ENCODE data around the gene FAM209B. TPM values are rescaled to one million over a fixed set of nuclear protein-coding genes. Genes with fewer than 3 reads are reported as not detected.

FAM209B gene
- polyA plus RNA-seq, 1 donor from 2014 or later: 1.1 TPM

DNA sequence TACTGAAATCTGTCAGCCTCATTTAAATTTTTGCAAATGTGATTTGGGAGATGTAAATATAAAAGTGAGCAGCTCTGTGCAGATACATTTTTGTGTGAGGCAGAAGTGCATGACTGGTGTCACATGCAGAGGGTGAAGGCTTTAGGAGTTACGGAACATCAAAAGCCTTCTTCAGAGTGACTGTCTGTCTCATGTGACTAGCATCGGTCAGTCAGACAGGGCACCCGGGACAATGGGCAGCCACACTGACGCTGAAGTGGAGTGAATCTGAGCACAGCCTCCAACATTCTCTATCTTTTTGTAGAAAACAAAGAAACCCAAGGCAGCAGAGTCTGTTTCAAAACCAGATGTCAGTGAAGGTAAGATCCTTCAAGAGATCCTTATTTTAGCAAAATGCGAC lies 16.4 kb upstream of the FAM209B start:
- Histone ChIP-seq H3K9me3 (ENCODE audit: low read length) (no peaks in the 10 kb centered on the region), H3K9ac (ENCODE audit: low read length) (no peak overlapping the region)

DNA sequence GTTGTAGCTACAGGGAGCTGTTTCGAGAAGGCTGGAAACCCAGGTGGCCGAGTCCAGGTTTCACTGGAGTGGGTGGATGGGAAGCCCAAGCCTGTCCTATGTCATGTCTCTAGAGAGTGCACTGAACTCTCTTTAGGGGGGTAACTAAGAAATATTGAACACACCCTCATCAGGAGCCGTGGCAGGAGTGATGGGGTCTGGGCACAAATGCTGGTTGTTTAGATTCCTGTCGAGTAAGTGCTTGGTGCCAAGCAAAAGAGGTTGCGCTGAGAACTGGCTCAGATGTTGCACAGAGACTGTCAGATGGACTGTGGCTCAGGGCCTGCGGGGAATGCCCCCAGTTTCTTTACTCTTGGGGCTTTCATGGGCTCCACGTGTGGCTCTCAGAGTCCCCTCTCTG lies 15.8 kb upstream of the FAM209B start:
- Histone ChIP-seq H3K9me3 (ENCODE audit: low read length) (no peaks in the 10 kb centered on the region), H4K20me1 (ENCODE audit: insufficient read depth) (no peaks in the 10 kb centered on the region), H3K9me2 (ENCODE audit: insufficient read depth, low read length) (no peaks in the 10 kb centered on the region), H3K27me3 (ENCODE audit: insufficient read depth, low read depth, low read length) (no peaks in the 10 kb centered on the region), H3K4me2 (ENCODE audit: low read length) (no peak overlapping the region), H3K27ac (ENCODE audit: low read length) (no peak overlapping the region), H3K9ac (ENCODE audit: low read length) (no peak overlapping the region), H2AFZ (ENCODE audit: low read depth, low read length) (no peak overlapping the region), H3K79me2 (replicated peaks; ENCODE audit: insufficient read depth, low read length) (no peaks in the 10 kb centered on the region), H3F3A (ENCODE audit: insufficient read depth, low read length, poor library complexity, severe bottlenecking) (no peaks in the 10 kb centered on the region), H3K36me3 (ENCODE audit: insufficient read depth, low read length) (peaks cover 14% of the 10 kb centered on the region), H3K4me3 (ENCODE audit: low read length) (no peak overlapping the region)
- TF ChIP-seq EP300 (conservative IDR thresholded peaks at IDR 0.05; ENCODE audit: poor library complexity, severe bottlenecking) (no peak), POLR2AphosphoS5 (IDR thresholded peaks at IDR 0.05) (no peak), SMC3 (conservative IDR thresholded peaks at IDR 0.05; ENCODE audit: poor library complexity) (no peak), EZH2 (IDR thresholded peaks at IDR 0.05; ENCODE audit: borderline replicate concordance, insufficient read depth, low read length, poor library complexity, severe bottlenecking) (no peak), RAD21 (conservative IDR thresholded peaks at IDR 0.05) (no peak), MXI1 (conservative IDR thresholded peaks at IDR 0.05; ENCODE audit: poor library complexity, severe bottlenecking) (no peak), TAF1 (IDR thresholded peaks at IDR 0.05; ENCODE audit: low read depth) (no peak)
- TF ChIP-seq, protein P1, sequence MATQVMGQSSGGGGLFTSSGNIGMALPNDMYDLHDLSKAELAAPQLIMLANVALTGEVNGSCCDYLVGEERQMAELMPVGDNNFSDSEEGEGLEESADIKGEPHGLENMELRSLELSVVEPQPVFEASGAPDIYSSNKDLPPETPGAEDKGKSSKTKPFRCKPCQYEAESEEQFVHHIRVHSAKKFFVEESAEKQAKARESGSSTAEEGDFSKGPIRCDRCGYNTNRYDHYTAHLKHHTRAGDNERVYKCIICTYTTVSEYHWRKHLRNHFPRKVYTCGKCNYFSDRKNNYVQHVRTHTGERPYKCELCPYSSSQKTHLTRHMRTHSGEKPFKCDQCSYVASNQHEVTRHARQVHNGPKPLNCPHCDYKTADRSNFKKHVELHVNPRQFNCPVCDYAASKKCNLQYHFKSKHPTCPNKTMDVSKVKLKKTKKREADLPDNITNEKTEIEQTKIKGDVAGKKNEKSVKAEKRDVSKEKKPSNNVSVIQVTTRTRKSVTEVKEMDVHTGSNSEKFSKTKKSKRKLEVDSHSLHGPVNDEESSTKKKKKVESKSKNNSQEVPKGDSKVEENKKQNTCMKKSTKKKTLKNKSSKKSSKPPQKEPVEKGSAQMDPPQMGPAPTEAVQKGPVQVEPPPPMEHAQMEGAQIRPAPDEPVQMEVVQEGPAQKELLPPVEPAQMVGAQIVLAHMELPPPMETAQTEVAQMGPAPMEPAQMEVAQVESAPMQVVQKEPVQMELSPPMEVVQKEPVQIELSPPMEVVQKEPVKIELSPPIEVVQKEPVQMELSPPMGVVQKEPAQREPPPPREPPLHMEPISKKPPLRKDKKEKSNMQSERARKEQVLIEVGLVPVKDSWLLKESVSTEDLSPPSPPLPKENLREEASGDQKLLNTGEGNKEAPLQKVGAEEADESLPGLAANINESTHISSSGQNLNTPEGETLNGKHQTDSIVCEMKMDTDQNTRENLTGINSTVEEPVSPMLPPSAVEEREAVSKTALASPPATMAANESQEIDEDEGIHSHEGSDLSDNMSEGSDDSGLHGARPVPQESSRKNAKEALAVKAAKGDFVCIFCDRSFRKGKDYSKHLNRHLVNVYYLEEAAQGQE (IDR thresholded peaks at IDR 0.05; ENCODE audit: borderline replicate concordance): no peak
- TF ChIP-seq, protein P2, sequence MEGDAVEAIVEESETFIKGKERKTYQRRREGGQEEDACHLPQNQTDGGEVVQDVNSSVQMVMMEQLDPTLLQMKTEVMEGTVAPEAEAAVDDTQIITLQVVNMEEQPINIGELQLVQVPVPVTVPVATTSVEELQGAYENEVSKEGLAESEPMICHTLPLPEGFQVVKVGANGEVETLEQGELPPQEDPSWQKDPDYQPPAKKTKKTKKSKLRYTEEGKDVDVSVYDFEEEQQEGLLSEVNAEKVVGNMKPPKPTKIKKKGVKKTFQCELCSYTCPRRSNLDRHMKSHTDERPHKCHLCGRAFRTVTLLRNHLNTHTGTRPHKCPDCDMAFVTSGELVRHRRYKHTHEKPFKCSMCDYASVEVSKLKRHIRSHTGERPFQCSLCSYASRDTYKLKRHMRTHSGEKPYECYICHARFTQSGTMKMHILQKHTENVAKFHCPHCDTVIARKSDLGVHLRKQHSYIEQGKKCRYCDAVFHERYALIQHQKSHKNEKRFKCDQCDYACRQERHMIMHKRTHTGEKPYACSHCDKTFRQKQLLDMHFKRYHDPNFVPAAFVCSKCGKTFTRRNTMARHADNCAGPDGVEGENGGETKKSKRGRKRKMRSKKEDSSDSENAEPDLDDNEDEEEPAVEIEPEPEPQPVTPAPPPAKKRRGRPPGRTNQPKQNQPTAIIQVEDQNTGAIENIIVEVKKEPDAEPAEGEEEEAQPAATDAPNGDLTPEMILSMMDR (IDR thresholded peaks at IDR 0.05; ENCODE audit: poor library complexity, severe bottlenecking): no peak

More for the DNA sequence above, 16.4 kb upstream of the FAM209B start:
- no peak for TF ChIP-seq EP300 (conservative IDR thresholded peaks at IDR 0.05; ENCODE audit: poor library complexity, severe bottlenecking)
- TF ChIP-seq TAF1 (IDR thresholded peaks at IDR 0.05; ENCODE audit: low read depth): no peak
- TF ChIP-seq SMC3 (conservative IDR thresholded peaks at IDR 0.05; ENCODE audit: poor library complexity): no peak
- TF ChIP-seq EZH2 (IDR thresholded peaks at IDR 0.05; ENCODE audit: borderline replicate concordance, insufficient read depth, low read length, poor library complexity, severe bottlenecking): no peak
- TF ChIP-seq RAD21 (conservative IDR thresholded peaks at IDR 0.05): no peak
- no peak for TF ChIP-seq POLR2AphosphoS5 (IDR thresholded peaks at IDR 0.05)
- TF ChIP-seq, protein P2 (IDR thresholded peaks at IDR 0.05; ENCODE audit: poor library complexity, severe bottlenecking): no peak
- no peak for TF ChIP-seq MXI1 (conservative IDR thresholded peaks at IDR 0.05; ENCODE audit: poor library complexity, severe bottlenecking)
- TF ChIP-seq, protein P1 (IDR thresholded peaks at IDR 0.05; ENCODE audit: borderline replicate concordance): no peak
- Histone ChIP-seq H3K9me2 (ENCODE audit: insufficient read depth, low read length) (no peaks in the 10 kb centered on the region), H4K20me1 (ENCODE audit: insufficient read depth) (no peaks in the 10 kb centered on the region), H3K36me3 (ENCODE audit: insufficient read depth, low read length) (peaks cover 14% of the 10 kb centered on the region), H3K4me3 (ENCODE audit: low read length) (no peak overlapping the region), H3K27me3 (ENCODE audit: insufficient read depth, low read depth, low read length) (no peaks in the 10 kb centered on the region), H3K27ac (ENCODE audit: low read length) (no peak overlapping the region), H2AFZ (ENCODE audit: low read depth, low read length) (no peak overlapping the region), H3F3A (ENCODE audit: insufficient read depth, low read length, poor library complexity, severe bottlenecking) (no peaks in the 10 kb centered on the region), H3K79me2 (replicated peaks; ENCODE audit: insufficient read depth, low read length) (no peaks in the 10 kb centered on the region), H3K4me2 (ENCODE audit: low read length) (no peak overlapping the region)

Data from neural cell (in vitro differentiated cells).